CD4-positive, alpha-beta T cell treated with Interleukin-4 for 1 hour (primary cell): ENCODE data around the gene LPIN2.
"Not testable (repeated sequence)": the region's sequence is repeated elsewhere in the genome, so short reads cannot be mapped to it uniquely, and the experiment has no call there.

Source experiments
- DNase-seq, 2 donors: peaks; one replicate each; pipeline ENCODE4 v3.0.0-alpha.2; 2020 to 2022

Gene LPIN2

GRCh38 chr18:3013024-3013804, at the start of gene LPIN2:
Gene LPIN2, minus strand, starts transcription at chr18:3013144. Its CDS starts 52,304 bp downstream, at chr18:2960840.
- DNase-seq, result peak; percentile 97 to 98

- DNase-seq, result peak; percentile 41 to 72
Observed at GRCh38 chr18:3061581-3062312, 48.8 kb upstream of the LPIN2 start.

- DNase-seq, result peak; percentile 54 to 85
Observed at GRCh38 chr18:3060667-3061580, 48.0 kb upstream of the LPIN2 start.

- peak; percentile 57 to 88 for DNase-seq
Observed at GRCh38 chr18:3059272-3059671, 46.3 kb upstream of the LPIN2 start.

GRCh38 chr18:3058328-3059191, 45.6 kb upstream of the LPIN2 start:
- DNase-seq, result peak in 1 of 2 donors; percentile 68

- DNase-seq, result no peak
Observed at GRCh38 chr18:3057526-3057925, 44.6 kb upstream of the LPIN2 start.

GRCh38 chr18:3056311-3056710, 43.4 kb upstream of the LPIN2 start:
- no peak for DNase-seq

- no peak for DNase-seq
Observed at GRCh38 chr18:3055816-3056215, 42.9 kb upstream of the LPIN2 start.

- DNase-seq, result no peak
Observed at GRCh38 chr18:3055186-3055728, 42.3 kb upstream of the LPIN2 start.

GRCh38 chr18:3054780-3055179, 41.8 kb upstream of the LPIN2 start:
- no peak for DNase-seq

GRCh38 chr18:3054214-3054613, 41.3 kb upstream of the LPIN2 start:
- DNase-seq, result no peak

GRCh38 chr18:3053081-3053480, 40.1 kb upstream of the LPIN2 start:
- DNase-seq, result no peak

- no peak for DNase-seq
Observed at GRCh38 chr18:3052411-3052758, 39.4 kb upstream of the LPIN2 start.

- DNase-seq, result peak in 1 of 2 donors; percentile 31
Observed at GRCh38 chr18:3051718-3052410, 38.9 kb upstream of the LPIN2 start.

- DNase-seq, result not testable (repeated sequence)
Observed at GRCh38 chr18:3049897-3050454, 37.0 kb upstream of the LPIN2 start.

GRCh38 chr18:3048820-3049349, 35.9 kb upstream of the LPIN2 start:
- DNase-seq, result no peak

GRCh38 chr18:3048121-3048520, 35.2 kb upstream of the LPIN2 start:
- DNase-seq, result no peak

- no peak for DNase-seq
Observed at GRCh38 chr18:3046216-3046808, 33.4 kb upstream of the LPIN2 start.

GRCh38 chr18:3044931-3045698, 32.2 kb upstream of the LPIN2 start:
- no peak for DNase-seq
